Measurements from ENCODE around the gene B3GALT2. TPM values are rescaled to one million over a fixed set of nuclear protein-coding genes. Genes with fewer than 3 reads are reported as not detected.
"Not testable (repeated sequence)": the region's sequence is repeated elsewhere in the genome, so short reads cannot be mapped to it uniquely, and the experiment has no call there.

Gene B3GALT2
- 16.8 TPM for polyA plus RNA-seq (2013, experiment 1 of 2; ENCODE audit: insufficient read length)
- 15.3 TPM for polyA plus RNA-seq (2013, experiment 2 of 2; ENCODE audit: insufficient read length)

- DNase-seq: peak; percentile 73
Observed at GRCh38 chr1:193185901-193186731, at the start of gene B3GALT2. Gene B3GALT2, minus strand, starts transcription at chr1:193186613. Its CDS starts 5,051 bp downstream, at chr1:193181562.

GRCh38 chr1:193234530-193234929, 48.1 kb upstream of the B3GALT2 start:
- DNase-seq: no peak

GRCh38 chr1:193231146-193231545, 44.7 kb upstream of the B3GALT2 start:
- not testable (repeated sequence) for DNase-seq

- DNase-seq: no peak
Observed at GRCh38 chr1:193229136-193229535, 42.7 kb upstream of the B3GALT2 start.

- DNase-seq: no peak
Observed at GRCh38 chr1:193222056-193222615, 35.7 kb upstream of the B3GALT2 start.

GRCh38 chr1:193221651-193222050, 35.2 kb upstream of the B3GALT2 start:
- peak; percentile 26 for DNase-seq

GRCh38 chr1:193219391-193219790, 33.0 kb upstream of the B3GALT2 start:
- DNase-seq: no peak

- no peak for DNase-seq
Observed at GRCh38 chr1:193216920-193217319, 30.5 kb upstream of the B3GALT2 start.

GRCh38 chr1:193213998-193214397, 27.6 kb upstream of the B3GALT2 start:
- DNase-seq: no peak

GRCh38 chr1:193212637-193213036, 26.2 kb upstream of the B3GALT2 start:
- DNase-seq: no peak

- DNase-seq: peak; percentile 74
Observed at GRCh38 chr1:193211539-193211938, 25.1 kb upstream of the B3GALT2 start.

- no peak for DNase-seq
Observed at GRCh38 chr1:193210996-193211395, 24.6 kb upstream of the B3GALT2 start.

- no peak for DNase-seq
Observed at GRCh38 chr1:193201021-193201420, 14.6 kb upstream of the B3GALT2 start.

- no peak for DNase-seq
Observed at GRCh38 chr1:193199940-193200339, 13.5 kb upstream of the B3GALT2 start.

- DNase-seq: no peak
Observed at GRCh38 chr1:193192586-193192985, 6.2 kb upstream of the B3GALT2 start.

- peak; percentile 52 for DNase-seq
Observed at GRCh38 chr1:193190096-193190744, 3.8 kb upstream of the B3GALT2 start.

GRCh38 chr1:193189442-193190095, 3.2 kb upstream of the B3GALT2 start:
- no peak for DNase-seq

GRCh38 chr1:193188915-193189314, 2.5 kb upstream of the B3GALT2 start:
- not testable (repeated sequence) for DNase-seq

- DNase-seq: no peak
Observed at GRCh38 chr1:193187114-193187513, 701 bp upstream of the B3GALT2 start.

GRCh38 chr1:193185211-193185610, 1.2 kb downstream of the B3GALT2 start:
- no peak for DNase-seq

GRCh38 chr1:193184776-193185175, 1.6 kb downstream of the B3GALT2 start:
- DNase-seq: no peak

- peak; percentile 53 for DNase-seq
Observed at GRCh38 chr1:193183019-193183627, 3.3 kb downstream of the B3GALT2 start.

Measured in fibroblast of skin of abdomen (primary cell).